Forelimb muscle (tissue), 1 donor: Measurements from ENCODE around the gene FGF6. TPM values are rescaled to one million over a fixed set of nuclear protein-coding genes. Genes with fewer than 3 reads are reported as not detected.
"Not testable (repeated sequence)": the region's sequence is repeated elsewhere in the genome, so short reads cannot be mapped to it uniquely, and the experiment has no call there.

Experiments used
- DNase-seq: peaks from one replicate; pipeline ENCODE4 v3.0.0-alpha.2; 2013; ENCODE audit warnings: low read depth
- polyA plus RNA-seq: library from polyadenylated mRNA; unstranded; fragments of 120-200 nt; gene quantifications from one replicate; pipeline ENCODE4 v1.2.1, GENCODE V29; 2013; ENCODE audit not compliant: insufficient read length

The FGF6 gene
- polyA plus RNA-seq, 1 donor, result 58.5 TPM

DNA sequence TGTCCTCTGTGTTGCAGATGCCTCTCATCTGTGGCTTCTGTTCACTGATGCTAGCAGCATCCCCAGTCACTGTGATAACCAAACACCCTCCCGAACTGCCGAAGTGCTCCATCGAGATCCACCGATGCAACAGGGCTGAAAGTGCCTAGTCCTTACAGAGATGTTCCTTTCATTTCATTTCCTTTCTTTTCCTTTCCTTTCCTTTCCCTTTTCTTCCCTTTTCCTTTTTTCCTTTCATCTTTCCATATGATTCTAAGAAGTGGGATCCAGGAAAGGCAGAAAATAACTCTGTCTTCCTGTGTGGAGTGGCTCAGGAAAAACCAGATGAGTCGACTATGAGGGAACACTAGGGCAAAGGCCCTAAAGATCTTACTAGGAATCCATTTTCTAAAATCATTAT lies 26.7 kb downstream of the FGF6 start:
- no peak for DNase-seq

DNA sequence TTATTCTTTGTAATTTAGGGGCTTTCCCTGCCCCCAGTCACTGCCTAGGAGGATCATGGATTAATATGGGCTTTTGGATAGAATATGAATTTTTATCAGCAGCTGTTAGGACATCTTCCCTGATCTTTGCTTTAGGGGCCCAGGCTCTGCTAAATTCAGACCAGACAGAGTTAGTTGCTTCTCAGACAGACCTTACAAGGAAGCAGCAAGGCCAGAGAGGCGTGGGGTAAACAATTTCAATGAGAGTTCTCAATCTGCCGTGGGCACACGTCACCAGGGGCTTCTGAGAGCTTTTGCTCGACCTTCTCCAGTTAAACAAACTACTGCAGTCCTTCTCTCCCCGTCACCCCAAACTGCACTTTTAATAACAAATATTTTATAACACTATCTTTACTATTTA lies 27.7 kb downstream of the FGF6 start:
- DNase-seq, result no peak

DNA sequence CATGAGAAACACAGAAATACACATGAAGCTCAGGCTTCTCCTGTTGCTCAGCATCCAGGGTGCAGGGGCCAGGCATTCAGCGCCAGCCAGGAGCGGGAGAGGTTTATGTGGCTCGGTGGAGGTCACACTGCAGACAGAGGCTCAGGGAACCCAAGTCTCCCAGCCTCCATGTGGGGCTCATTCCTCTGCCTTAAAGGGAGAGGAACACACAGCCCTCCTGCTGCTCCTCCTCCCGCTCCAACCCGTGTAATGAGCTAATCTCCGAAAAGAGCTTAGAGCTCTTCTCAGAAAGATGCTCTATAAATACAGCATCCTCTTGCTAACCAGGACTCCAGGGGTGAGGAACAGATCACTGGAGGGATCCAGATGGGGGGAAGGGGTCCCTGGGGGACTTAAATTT lies 28.2 kb downstream of the FGF6 start:
- no peak for DNase-seq

DNA sequence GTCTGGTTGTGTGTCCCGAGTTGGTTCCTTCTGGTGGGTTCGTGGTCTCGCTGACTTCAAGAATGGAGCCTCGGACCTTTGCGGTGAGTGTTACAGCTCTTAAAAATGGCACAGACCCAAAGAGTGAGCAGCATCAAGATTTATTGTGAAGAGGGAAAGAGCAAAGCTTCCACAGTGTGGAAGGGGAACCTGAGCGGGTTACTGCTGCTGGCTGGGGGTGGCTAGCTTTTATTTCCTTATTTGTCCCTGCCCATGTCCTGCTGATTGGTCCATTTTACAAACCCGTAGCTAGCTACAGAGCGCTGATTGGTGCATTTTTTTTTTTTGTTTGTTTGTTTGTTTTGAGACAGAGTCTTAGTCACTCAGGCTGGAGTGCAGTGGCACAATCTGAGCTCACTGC lies 29.3 kb downstream of the FGF6 start:
- DNase-seq, result no peak

DNA sequence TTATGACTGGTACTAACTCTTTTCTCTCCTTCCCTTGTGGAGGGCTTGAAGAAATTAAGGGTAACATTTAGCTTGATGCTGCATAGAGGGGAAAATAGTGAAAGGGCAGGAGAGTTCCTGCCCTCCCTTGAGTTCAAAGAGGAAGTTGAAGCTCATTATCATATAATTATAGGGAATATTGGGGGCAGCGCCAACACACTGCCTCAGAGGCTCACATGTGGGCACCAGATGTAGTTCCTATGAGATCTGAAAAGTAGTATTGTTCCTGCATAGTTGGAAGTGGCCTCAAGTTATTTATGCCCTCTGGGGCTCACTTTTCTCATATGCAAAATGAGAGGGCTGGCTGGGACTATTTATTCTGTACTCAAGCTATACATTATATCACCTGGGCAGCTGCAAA lies 33.1 kb downstream of the FGF6 start:
- no peak for DNase-seq

DNA sequence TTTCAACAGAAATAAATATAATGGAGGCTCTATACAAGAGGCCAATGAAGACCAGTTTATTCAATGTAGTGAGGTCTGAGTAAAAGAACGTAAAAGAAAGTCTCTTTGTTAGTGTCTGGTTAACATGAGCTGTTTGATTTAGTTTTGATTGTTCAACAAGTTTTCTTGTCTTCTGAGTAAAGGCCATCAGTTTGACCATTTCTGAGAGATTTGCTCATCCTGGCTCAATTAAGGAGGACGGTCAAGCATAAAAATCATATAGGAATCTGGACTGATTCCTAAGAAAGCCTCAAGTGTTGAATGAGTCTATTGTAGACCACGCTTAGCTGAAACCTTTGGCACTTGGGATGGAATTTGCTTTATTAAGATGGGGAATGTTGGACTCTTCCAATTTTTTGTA lies 33.6 kb downstream of the FGF6 start:
- no peak for DNase-seq

DNA sequence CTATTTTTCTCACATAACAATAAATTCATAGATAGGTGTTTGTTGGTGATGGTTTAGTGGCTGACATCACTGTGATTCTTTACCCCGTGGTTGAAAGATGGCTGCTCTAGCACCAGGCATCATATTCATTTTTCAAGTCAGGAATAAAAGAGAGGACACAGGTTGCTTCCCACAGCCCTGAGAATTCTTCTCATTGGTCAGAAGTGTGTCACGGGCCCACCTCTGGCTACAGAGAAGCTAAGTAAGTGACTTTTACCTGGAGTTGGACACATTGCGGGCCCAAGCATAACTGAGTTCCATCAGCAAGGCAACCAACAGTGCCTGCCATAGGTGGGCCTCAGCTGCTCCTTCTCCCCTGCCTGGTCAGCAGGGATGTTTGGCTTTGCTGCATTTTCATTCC lies 38.5 kb downstream of the FGF6 start:
- no peak for DNase-seq

DNA sequence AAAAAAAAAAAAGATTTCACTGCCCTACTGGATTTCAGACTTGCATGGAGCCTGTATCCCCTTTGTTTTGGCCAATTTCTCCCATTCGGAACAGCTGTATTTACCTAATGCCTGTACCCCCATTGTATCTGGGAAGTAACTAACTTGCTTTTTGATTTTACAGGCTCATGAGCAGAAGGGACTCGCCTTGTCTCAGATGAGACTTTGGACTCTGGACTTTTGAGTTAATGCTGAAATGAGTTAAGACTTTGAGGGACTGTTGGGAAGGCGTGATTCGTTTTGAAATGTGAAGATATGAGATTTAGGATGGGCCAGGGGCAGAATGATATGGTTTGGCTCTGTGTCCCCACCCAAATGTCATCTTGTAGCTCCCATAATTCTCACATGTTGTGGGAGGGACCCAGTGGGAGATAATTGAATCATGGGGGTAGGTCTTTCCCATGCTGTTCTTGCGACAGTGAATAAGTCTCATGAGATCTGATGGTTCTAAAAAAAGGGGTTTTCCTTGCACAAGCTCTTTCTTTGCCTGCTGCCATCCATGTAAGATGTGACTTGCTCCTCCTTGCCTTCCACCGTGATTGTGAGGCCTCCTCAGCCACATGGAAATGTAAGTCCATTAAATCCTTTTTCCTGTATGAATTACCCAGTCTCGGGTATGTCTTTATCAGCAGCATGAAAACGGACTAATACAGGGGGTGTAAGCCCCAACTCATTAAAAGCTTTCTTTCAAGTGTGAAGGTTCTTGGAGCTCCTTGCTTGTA lies 40.6 kb downstream of the FGF6 start:
- not testable (repeated sequence) for DNase-seq

DNA sequence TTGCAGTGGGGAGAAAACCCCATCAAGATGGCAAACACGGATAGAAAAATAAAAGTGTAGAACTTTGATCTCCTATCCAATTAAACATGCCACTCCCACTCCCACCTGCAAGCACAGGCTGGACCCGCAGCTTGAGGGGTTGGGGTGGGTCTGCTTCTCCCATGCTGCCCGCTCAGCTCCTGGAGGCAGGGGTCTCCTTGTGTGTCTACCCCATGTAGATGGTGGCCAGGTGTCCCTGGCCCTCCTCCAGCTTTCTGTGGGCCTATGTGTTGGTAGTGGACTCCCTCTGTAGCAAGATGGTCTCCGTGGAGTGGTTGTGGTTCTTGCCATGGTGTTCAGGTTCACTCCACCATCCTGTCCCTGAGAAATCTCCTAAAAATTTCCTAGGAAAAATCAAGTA lies 42.6 kb downstream of the FGF6 start:
- no peak for DNase-seq

DNA sequence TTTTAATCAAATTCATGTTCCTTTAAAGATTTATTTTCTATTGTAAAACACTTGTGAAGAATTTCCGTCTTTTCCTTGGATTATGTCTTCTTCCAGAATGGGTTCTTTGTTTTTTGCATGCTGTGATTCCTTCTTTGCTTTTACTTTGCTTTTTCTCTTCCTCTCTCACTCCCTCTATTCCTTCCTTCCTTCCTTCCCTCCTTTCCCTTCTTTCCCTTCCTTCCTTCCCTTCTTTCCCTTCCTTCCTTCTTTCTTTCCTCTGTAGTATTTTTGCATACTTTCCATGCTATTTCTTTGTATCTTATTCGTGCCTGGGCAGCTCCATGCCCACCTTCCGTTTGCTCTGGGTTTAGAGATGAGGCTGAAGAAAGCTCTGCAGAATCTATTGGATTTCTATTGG lies 44.5 kb downstream of the FGF6 start:
- no peak for DNase-seq

DNA sequence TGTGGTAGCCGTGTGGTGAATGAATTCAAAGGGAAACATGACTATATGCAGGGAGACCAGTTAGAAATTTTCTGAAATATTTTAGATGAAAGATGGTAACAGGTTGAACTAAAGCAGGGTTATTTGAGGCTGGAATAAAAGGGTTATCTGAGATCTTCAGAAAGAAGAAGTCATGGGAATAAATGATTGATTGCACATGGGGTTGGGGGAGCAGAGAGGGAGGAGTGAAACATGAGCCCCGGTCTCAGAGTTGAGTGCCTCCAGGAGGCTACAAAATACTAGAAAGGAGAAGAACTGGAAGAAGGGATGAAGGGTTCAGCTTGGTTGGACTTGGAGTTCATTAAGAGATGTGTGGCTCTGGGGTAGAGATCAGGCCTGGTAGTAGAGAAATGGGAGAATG lies 49.8 kb downstream of the FGF6 start:
- no peak for DNase-seq

DNA sequence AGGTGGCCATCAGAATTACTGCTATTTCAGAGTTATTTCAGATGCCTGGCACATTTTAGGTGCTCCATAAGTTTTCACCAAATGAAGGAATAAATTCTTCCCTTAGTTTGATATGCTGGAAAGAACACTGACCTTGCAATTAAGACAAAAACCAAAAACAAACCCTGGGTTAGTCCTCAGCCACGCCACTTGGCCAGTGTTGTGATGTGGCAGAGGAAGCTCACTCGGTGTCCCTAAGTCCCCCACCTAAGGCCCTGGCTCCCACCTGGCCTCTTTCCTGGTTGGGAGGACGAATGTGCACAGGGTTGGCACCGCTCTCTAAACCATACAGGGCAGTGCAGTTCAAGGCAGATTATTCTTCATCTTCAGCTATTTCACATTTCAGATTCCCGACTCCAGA lies 52.4 kb downstream of the FGF6 start:
- DNase-seq, result no peak

DNA sequence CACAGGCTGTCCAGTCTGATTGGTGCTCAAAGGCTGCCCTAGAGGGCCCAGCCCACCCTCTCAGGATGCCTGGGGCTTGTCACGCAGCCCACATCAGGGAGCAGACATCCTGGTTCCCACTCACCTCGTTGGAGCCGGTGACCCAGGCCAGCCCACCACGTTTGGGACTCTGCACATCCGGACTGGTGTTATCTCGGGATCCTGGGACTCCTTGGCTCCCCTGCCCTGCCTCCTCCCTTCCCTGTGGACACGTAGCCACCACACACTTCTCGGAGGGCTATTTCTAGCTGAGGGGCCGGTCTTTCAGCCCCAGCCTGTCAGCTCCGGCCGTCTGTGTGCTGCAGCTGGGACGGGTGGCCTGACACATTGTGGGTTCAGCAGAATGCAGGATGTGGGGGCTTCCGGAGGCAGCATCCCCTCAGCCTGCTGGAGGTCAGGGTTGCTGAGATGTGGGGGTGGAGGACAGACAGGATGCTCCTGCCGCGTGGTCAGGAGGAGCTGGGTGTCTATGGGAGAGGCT lies 53.3 kb downstream of the FGF6 start:
- DNase-seq, result no peak

DNA sequence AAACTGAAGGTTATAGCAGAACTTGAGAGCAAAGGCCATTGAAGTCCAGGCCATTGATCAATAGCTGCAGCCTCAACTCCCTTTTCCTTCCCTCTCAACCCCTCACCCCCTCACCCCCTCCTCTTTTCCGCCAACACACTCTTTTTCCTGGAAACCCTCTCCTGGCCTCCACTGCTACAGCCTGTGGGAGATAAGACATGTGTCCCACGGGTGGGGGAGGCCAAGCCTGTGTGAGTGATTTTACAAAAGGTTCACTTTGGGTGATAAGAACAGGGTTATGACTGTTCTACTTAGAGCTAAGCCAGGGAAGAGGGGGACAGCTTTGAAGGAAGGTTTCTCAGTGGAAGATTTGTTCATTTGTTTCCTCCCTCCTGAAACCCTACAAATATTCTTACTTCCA lies 57.0 kb downstream of the FGF6 start:
- no peak for DNase-seq

DNA sequence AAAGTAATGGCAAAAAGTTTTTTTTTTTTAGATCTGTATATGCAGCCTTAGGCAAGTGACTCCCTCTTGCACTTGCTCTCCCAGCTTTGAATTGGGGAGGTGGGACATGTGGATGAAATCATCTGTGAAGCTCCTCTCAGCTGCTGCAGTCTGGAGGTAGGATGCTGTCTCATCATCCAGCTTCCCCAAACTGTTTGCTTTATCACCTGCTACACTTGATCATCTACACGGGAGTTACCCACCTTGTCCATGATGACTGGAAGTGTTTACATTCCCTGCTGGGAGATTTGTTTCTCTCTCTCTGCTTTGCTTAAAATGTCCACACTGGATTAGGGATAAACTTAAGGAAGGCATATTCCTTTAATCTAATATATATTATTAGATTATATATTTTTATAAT lies 57.6 kb downstream of the FGF6 start:
- DNase-seq, result no peak

DNA sequence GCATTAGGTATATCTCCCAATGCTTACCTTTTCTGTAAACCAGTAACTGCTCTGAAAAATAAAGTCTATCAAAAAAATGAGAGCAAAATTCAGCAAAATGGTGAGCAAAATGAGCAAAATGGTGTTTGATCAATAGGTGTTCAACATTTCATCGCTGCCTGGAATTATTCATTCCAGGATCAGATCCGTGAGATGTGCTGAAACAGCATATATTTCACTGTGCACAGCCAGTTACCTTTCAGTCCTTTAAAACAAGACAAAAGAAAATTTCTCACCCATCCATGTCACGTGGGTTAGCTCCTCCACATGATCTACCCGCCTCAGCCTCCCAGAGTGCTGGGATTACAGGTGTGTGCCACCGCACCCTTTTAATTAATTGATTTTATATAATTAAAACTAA lies 58.0 kb downstream of the FGF6 start:
- DNase-seq, result no peak

DNA sequence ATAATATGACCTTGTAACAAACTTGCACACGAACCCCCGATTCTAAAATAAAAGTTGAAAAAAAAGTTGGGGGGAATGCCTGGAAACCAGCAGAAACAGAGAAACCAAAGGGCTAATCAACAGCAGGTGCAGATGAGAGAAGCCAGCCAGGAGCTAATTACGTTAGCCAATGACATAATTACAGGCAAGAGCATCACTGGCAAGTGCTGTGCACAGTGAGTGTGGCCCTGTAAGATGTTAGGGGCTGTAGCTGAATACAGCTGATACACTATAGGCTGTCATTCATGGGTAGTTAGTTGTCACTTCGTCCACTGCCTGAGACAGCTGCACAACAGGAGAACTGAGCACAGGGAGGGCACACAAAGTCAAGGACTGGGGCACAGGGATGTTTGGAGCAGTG lies 58.8 kb downstream of the FGF6 start:
- DNase-seq, result no peak

Other genes starting within 250 kb of the FGF6 start
- gene CCND2, start 172.1 kb downstream of the FGF6 start, polyA plus RNA-seq, result 80.7 TPM
- gene TIGAR, start 124.6 kb downstream of the FGF6 start, polyA plus RNA-seq, result 5.2 TPM
- 0.19 TPM for gene FGF23, start 66.1 kb downstream of the FGF6 start, polyA plus RNA-seq
- 9.6 TPM for gene RAD51AP1, start 93.1 kb upstream of the FGF6 start, polyA plus RNA-seq
- gene DYRK4, start 116.4 kb upstream of the FGF6 start, polyA plus RNA-seq, result 19.2 TPM
- gene AKAP3, start 203.2 kb upstream of the FGF6 start, polyA plus RNA-seq, result 0.13 TPM
- 92.2 TPM for gene NDUFA9, start 203.3 kb upstream of the FGF6 start, polyA plus RNA-seq